GM19023 (cell line): ENCODE data around the gene KRTAP6-2.

Source experiments
- ATAC-seq: cut with Tn5 transposase; IDR thresholded peaks from one replicate; pipeline ENCODE4 v1.9.1; 2021; ENCODE audit warnings: mild to moderate bottlenecking, moderate library complexity; ENCODE audit not compliant: unreplicated experiment

KRTAP6-2 gene

GRCh38 chr21:30577766-30578165 is 20.9 kb downstream of the KRTAP6-2 start:
- ATAC-seq: no peak

- ATAC-seq: no peak
These were observed 31.1 kb downstream of the KRTAP6-2 start for GRCh38 chr21:30567617-30568016.

GRCh38 chr21:30563630-30564029 is 35.1 kb downstream of the KRTAP6-2 start:
- no peak for ATAC-seq

GRCh38 chr21:30563072-30563471 is 35.6 kb downstream of the KRTAP6-2 start:
- no peak for ATAC-seq

GRCh38 chr21:30561957-30562356 is 36.7 kb downstream of the KRTAP6-2 start:
- ATAC-seq: no peak

GRCh38 chr21:30561264-30561895 is 37.3 kb downstream of the KRTAP6-2 start, which contains the start of gene KRTAP19-7:
TSS of gene KRTAP19-7 (minus strand) at chr21:30561314. CDS start at chr21:30561289, 25 bp downstream.
- no peak for ATAC-seq

GRCh38 chr21:30555095-30555494 is 43.6 kb downstream of the KRTAP6-2 start:
- no peak for ATAC-seq

GRCh38 chr21:30552782-30553181 is 45.9 kb downstream of the KRTAP6-2 start:
- ATAC-seq: no peak
